NCI-H1048 (cell line): ENCODE data around the gene DSCAM.

ENCODE experiments used
- DNase-seq: peaks from one replicate; lab custom pipeline; 2025; lab: John Stamatoyannopoulos, UW

DSCAM gene

DNA sequence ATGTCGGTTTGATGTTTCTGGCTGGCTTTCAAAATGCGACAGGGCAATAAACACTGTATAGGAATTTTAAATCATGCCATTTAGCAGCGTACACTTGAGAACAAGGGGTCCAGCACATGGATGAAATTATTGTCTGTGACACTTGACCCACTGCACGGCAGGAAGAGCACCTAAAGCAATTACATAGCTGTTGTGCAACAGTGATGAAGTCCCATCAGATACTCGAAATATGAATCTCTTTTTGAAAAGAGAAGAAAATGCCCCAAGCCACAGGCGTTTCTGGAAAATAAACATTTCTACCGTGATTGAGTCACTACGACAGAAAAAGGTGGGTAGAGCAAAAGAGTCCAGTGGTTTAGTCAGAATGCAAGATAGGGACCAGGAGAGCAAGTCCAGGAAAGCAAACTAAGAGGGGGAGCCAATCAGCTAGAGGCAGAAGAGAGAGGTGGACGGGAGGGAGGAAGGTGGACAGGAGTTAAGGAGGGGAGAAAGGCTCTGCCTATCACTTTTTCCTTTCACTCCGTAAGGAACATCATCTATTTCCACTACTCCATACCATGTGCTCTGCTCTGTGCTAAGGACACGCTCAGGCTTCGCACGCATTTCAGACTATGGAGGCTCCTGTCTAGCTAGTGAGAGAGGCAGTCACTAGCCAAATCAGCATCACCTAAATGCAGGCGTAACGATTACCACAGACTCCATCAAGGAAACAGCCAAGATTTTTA, 6.4 kb downstream of the DSCAM start:
- no peak for DNase-seq

GRCh38 chr21:40839521-40839920, 7.4 kb downstream of the DSCAM start:
- DNase-seq, result no peak

GRCh38 chr21:40837456-40837855, 9.5 kb downstream of the DSCAM start:
- no peak for DNase-seq

GRCh38 chr21:40835184-40835694, 11.7 kb downstream of the DSCAM start:
- no peak for DNase-seq

GRCh38 chr21:40833184-40833583, 13.8 kb downstream of the DSCAM start:
- DNase-seq, result no peak

- no peak for DNase-seq
Observed at GRCh38 chr21:40832316-40832715, 14.6 kb downstream of the DSCAM start.

DNA sequence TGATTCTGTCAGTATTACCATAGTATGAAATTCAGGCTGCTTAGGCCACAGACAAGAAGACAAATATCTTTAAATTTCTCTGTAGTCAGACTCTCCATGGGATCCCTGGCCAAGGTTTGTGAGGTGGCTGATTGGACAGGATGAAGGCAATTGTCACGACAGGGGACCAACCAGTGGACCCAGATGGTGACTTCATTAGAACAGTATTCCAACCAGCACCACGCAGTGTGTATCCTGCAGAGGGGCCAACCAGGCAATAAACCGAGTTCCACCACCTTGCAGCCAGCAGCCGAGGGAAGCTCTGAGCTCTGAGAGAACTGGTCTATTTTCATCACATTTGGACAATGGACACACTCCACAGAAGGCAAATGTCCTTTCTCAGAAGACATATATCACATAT, 16.1 kb downstream of the DSCAM start:
- no peak for DNase-seq

DNA sequence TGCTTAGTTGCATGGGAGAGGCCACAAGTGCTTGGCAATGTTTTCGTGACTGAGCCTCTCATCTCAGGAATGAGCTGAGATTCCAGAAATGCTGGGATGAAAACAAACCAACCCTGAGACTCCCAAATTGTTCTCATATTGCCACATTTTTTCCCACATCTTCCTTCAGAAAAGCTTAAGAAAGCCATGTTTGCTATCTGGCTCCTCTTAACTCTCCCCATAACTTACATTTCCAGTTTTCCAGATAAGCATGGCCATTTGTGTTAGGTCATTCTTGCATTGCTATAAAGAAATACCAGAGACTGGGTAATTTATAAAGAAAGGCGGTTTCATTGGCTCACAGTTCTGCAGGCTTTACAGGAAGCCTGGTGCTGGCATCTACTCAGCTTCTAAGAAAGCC, 17.2 kb downstream of the DSCAM start:
- no peak for DNase-seq

DNA sequence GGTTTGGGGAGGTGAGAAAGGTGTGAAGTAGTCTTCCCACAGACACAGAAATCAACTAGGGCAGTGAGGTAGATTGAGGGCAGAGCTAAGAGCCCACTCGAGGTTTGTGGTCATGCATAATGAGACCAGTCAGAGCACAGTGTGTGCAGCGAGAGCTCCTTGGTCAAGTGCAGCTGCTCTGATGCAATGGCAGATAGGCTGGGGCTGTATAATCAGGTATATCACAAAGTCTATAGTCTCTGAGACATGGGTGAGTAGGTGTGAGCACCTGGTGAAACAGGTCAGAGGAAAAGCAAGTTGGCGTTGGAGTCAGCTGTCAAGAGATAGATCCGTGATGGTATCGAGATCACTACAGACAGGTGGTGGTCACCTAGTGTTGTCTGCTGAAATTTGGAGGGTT, 17.6 kb downstream of the DSCAM start:
- no peak for DNase-seq

DNA sequence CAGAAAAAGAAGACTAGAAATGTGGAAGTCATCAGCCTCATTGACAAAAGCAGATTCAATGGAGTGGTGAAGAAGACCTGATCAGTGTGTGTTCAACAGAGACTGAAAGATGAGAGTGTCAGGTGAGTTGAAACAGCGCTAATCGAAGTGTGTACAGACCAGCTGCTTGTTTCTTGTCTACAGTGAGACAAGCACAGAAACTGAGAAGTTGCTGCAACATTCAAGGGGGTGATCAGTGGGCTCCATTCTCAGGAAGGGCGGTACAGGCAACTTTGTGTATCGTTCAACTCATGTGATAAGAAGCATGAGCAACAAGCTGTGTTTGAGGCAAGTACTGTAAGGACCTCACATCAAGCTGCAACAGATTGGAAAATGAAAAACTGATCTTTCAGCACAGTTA, 19.4 kb downstream of the DSCAM start:
- no peak for DNase-seq

DNA sequence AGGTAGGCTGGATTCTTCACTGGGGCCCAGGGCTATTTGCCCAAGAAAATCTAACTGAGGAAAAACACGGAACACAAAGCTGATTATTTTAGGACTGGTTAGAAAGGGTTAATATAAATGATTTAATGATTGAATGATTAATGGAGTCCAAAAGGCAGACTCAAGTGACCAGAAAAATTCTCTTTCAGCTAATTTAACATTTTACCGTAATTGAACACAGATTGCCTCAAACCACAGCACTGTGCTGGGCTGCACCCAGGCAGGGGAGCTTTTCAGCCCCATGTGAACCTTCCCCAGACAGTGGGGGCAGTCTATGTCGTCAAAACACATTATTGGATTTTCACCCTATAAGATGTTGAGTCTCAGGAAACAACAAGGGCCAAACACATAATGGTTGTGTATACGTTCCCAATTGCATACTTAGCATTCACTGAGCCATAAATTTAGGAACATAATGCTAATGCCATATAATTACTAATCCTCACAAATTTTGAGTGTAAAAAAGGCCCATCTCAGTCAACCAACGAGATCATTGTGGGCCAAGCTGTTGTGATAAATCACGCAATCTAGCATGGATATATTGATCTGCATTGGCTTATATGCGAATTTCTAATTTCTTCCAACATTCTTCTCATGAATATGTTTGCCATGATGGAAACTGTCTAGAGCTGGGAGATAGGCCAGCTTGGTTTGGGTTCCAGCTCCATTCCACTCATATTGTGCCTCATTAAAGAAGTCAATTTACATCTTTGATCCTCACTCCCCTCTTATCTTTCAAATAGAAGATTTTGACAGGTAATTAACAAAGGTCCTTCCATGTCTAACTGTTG, 27.7 kb downstream of the DSCAM start:
- no peak for DNase-seq

- no peak for DNase-seq
Observed at GRCh38 chr21:40813918-40814317, 33.0 kb downstream of the DSCAM start.

DNA sequence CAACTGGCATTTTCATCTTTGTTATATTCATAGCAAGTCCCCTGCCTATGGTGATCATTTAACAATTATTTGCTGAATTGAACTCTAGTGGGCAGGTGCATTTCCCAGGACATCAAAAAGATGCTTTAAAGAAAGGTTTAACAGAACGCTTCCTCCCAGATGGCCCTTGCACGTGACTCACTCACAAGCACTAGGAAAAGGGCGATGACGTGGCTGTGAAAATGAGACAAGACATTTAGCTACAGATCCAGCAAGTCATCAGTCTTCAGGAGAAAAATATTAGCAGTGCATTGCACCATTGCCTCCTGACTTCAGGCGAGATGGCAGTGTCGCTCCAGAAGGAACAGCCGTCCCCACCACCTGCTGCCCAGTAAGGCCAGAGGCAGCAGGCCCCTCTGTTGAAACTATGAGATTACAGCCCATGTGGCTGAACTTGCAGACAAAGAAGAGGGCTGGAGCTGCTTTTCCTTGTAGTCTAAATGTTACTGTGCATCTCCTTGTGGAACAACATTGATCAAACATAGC, 37.2 kb downstream of the DSCAM start:
- DNase-seq, result no peak

- no peak for DNase-seq
Observed at GRCh38 chr21:40803101-40803500, 43.9 kb downstream of the DSCAM start.

DNA sequence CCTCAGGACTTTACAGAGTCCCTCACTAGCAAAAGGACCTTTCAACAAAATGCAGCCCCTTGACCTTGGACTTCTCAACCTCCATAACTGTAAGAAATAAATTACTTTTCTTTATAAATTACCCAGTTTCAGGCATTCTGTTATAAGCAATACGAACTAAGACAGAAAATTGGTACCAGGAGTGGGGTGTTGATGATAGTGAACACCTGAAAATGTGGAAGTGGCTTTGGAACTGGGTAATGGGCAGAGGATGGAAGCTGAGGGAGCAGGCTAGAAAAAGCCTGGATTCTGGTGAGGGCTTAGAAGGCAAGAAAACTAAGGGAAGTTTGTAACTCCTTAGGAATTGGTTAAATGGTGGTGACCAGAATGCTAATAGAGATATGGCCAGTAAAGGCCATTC, 46.8 kb downstream of the DSCAM start:
- no peak for DNase-seq

DNA sequence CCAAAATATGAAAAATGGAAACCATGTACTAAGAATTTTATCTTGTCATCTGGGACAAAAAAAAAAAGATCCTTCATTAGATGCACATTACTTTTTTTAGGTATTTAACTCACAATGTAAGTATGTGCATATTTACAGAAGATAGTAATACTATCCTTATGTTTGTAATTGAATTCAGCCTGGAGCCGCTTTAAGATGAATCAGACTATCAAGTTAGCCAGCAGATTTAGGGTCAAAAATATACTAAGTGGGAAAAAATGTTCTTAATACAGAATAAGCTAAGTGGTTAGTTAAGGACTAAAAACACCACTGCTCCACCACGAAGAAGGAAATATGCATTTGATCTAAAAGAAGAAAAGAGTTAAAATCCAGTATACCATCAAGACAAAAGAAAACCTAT, 49.1 kb downstream of the DSCAM start:
- DNase-seq, result no peak

- no peak for DNase-seq
Observed at GRCh38 chr21:40797410-40797809, 49.5 kb downstream of the DSCAM start.

- no peak for DNase-seq
Observed at GRCh38 chr21:40796464-40796863, 50.5 kb downstream of the DSCAM start.

GRCh38 chr21:40795313-40795712, 51.6 kb downstream of the DSCAM start:
- no peak for DNase-seq

GRCh38 chr21:40792691-40793456, 54.1 kb downstream of the DSCAM start:
- DNase-seq, result no peak

DNA sequence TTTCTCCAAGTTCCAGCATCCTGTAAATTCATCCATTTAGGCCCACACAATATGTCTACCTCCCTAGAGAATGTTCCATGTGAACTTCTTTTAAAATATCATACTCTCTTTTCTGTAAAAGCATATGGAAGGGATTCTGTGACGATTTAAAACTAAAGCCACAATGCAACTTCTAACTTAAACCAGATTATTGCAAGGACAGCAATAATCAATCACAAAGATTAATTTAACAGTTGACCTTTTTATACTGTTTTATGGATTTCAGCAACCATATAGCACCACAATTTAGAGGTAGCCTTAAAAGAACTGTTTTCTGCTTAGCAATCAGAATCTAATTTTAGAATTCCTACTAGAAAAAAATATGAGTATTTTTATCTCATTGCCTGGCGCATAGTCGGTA, 58.3 kb downstream of the DSCAM start:
- no peak for DNase-seq

- no peak for DNase-seq
Observed at GRCh38 chr21:40783404-40783803, 63.6 kb downstream of the DSCAM start.
